Measurements from ENCODE around the gene CDH4. TPM values are rescaled to one million over a fixed set of nuclear protein-coding genes. Genes with fewer than 3 reads are reported as not detected.

The CDH4 gene
- total RNA-seq, 1 experiment from 2014 or later: not detected

DNA sequence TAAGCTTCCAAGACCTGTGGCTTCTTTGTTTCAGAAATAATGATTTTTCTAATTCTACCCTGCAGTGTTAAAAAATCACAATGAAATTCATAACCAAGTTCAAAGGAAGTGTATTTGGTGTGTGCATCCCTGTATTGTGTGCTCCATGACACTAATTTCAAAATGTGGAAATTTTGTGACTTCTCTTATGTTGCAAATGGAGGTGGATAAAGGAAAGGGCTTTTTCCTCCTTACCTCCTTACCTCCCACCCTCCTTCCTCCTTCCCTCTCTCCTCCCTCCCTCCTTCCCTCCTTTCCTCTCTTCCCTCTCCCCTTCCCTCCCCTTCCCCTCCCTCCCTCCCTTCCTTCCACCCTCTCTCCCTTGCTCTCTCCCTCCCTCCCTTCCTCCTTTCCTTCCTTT, 10.5 kb downstream of the CDH4 start:
- Histone ChIP-seq H3K4me2 (no peak overlapping the region), H2AFZ (no peak overlapping the region), H3K4me1 (replicated peaks; ENCODE audit: insufficient read depth) (no peaks in the 10 kb centered on the region), H3K9me3 (ENCODE audit: insufficient read depth, low read depth) (no peaks in the 10 kb centered on the region), H3K27ac (no peak overlapping the region), H4K20me1 (ENCODE audit: insufficient read depth) (no peaks in the 10 kb centered on the region), H3K9me2 (ENCODE audit: insufficient read depth) (no peaks in the 10 kb centered on the region), H3K27me3 (ENCODE audit: insufficient read depth, low read depth) (peaks cover 83% of the 10 kb centered on the region), H3K79me2 (ENCODE audit: low read depth) (no peaks in the 10 kb centered on the region), H3F3A (ENCODE audit: insufficient read depth, low read depth) (no peaks in the 10 kb centered on the region), H3K4me3 (no peak overlapping the region), H3K36me3 (ENCODE audit: low read depth) (no peaks in the 10 kb centered on the region)
- CTCF ChIA-PET: no interaction called here
- intact Hi-C loops (cut with micrococcal nuclease; ENCODE audit: unreplicated experiment): loop anchor here (2.0 kb wide), 1 partner anchor 1206 kb away; no protein-coding TSS in a partner anchor
- TF ChIP-seq, protein P1, sequence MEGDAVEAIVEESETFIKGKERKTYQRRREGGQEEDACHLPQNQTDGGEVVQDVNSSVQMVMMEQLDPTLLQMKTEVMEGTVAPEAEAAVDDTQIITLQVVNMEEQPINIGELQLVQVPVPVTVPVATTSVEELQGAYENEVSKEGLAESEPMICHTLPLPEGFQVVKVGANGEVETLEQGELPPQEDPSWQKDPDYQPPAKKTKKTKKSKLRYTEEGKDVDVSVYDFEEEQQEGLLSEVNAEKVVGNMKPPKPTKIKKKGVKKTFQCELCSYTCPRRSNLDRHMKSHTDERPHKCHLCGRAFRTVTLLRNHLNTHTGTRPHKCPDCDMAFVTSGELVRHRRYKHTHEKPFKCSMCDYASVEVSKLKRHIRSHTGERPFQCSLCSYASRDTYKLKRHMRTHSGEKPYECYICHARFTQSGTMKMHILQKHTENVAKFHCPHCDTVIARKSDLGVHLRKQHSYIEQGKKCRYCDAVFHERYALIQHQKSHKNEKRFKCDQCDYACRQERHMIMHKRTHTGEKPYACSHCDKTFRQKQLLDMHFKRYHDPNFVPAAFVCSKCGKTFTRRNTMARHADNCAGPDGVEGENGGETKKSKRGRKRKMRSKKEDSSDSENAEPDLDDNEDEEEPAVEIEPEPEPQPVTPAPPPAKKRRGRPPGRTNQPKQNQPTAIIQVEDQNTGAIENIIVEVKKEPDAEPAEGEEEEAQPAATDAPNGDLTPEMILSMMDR (conservative IDR thresholded peaks at IDR 0.05): no peak
- TF ChIP-seq EZH2 (IDR thresholded peaks at IDR 0.05; ENCODE audit: low read depth): no peak
- no TSS peak for BruUV-seq (replicated peaks)
- no peak for DNase-seq
- POLR2A ChIA-PET (ENCODE audit: unreplicated experiment): no interaction called here

DNA sequence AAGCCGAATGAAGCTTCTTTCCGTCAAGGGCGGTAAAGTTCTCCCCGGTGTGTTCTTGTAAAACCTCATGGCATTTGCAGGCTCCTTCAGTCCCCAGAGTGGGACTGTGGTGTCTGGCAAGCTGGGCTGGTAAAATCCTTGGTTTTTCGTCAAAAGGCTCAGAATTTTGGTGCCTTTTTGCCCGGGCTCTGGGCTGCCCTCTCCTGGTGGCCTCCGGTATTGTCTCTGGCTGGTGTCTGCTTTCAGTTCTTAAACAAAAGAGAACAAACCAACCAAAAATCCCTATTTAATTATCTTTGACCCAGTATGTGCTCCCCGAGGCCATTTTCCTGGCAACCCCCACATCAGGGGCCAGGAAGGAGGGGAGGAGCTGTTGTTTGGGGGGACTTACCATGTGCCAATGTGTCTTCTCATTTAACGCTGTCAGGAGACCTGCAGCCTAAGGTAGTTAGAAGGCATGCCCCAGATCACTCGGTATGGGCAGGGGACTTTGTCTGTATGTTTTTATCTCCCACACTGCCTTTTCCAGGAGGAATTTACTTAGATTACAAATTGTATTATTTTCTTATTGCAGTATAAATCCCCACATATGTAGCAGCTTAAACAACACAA, 11.1 kb downstream of the CDH4 start:
- intact Hi-C loops (cut with micrococcal nuclease; ENCODE audit: unreplicated experiment): loop anchor here (2.0 kb wide), 1 partner anchor 1206 kb away; no protein-coding TSS in a partner anchor
- Histone ChIP-seq H3K4me2 (no peak overlapping the region), H3K4me1 (replicated peaks; ENCODE audit: insufficient read depth) (no peaks in the 10 kb centered on the region), H2AFZ (no peak overlapping the region), H3K27ac (no peak overlapping the region), H3K9me3 (ENCODE audit: insufficient read depth, low read depth) (no peaks in the 10 kb centered on the region), H3K79me2 (ENCODE audit: low read depth) (no peaks in the 10 kb centered on the region), H3K9me2 (ENCODE audit: insufficient read depth) (no peaks in the 10 kb centered on the region), H3F3A (ENCODE audit: insufficient read depth, low read depth) (no peaks in the 10 kb centered on the region), H4K20me1 (ENCODE audit: insufficient read depth) (no peaks in the 10 kb centered on the region), H3K4me3 (no peak overlapping the region), H3K36me3 (ENCODE audit: low read depth) (no peaks in the 10 kb centered on the region), H3K27me3 (ENCODE audit: insufficient read depth, low read depth) (peaks cover 89% of the 10 kb centered on the region)
- POLR2A ChIA-PET (ENCODE audit: unreplicated experiment): no interaction called here
- CTCF ChIA-PET: no interaction called here
- DNase-seq: peak in 1 of 2 experiments; percentile 15
- TF ChIP-seq, protein P1 (conservative IDR thresholded peaks at IDR 0.05): peak; percentile 95
- TF ChIP-seq EZH2 (IDR thresholded peaks at IDR 0.05; ENCODE audit: low read depth): no peak
- BruUV-seq (replicated peaks): no TSS peak

DNA sequence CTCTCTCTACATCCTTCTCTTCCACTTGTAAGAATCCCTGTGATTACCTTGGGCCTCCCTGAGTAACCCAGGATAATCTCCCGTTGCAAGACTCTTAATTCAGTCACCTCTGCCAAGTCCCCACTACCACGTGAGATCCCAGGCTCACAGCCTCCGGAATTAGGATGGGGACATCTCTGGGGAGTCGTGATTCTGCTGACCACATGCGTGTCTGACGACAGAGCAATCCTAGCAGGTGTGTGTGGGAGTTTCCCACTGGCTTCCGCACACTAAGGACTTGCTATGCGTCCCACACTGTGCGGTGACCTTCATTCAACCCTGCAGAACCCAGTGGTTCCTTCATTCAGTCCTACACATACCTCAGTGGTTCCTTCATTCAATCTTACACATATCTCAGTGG, 11.9 kb downstream of the CDH4 start:
- BruUV-seq (replicated peaks): no TSS peak
- Histone ChIP-seq H3K4me1 (replicated peaks; ENCODE audit: insufficient read depth) (no peaks in the 10 kb centered on the region), H3F3A (ENCODE audit: insufficient read depth, low read depth) (no peaks in the 10 kb centered on the region), H3K4me2 (no peak overlapping the region), H3K36me3 (ENCODE audit: low read depth) (no peaks in the 10 kb centered on the region), H4K20me1 (ENCODE audit: insufficient read depth) (no peaks in the 10 kb centered on the region), H3K9me2 (ENCODE audit: insufficient read depth) (no peaks in the 10 kb centered on the region), H3K27me3 (ENCODE audit: insufficient read depth, low read depth) (peaks cover 89% of the 10 kb centered on the region), H3K27ac (no peak overlapping the region), H3K4me3 (no peak overlapping the region), H2AFZ (no peak overlapping the region), H3K9me3 (ENCODE audit: insufficient read depth, low read depth) (no peaks in the 10 kb centered on the region), H3K79me2 (ENCODE audit: low read depth) (no peaks in the 10 kb centered on the region)
- DNase-seq: no peak
- intact Hi-C loops (cut with micrococcal nuclease; ENCODE audit: unreplicated experiment): loop anchor here (2.0 kb wide), 1 partner anchor 1207 kb away; no protein-coding TSS in a partner anchor
- ChIA-PET CTCF (no interaction called here), POLR2A (ENCODE audit: unreplicated experiment) (no interaction called here)
- TF ChIP-seq EZH2 (IDR thresholded peaks at IDR 0.05; ENCODE audit: low read depth): no peak
- TF ChIP-seq, protein P1 (conservative IDR thresholded peaks at IDR 0.05): no peak
